Mesenchymal stem cell (in vitro differentiated cells and primary cell): ENCODE results near the gene CPM.
A peak's percentile ranks its signal among the peaks of the same experiment; 100 is the strongest.

ENCODE experiments used
- DNase-seq: peaks from one replicate; pipeline ENCODE4 v3.0.0-alpha.2; 2013
- H2AFZ ChIP-seq: one replicate; pipeline ENCODE4 v1.6.1; 2013; ENCODE audit warnings: low read depth, mild to moderate bottlenecking, control low read depth, inconsistent platforms, low read length, moderate library complexity
- H2AK5ac ChIP-seq: 2 replicates; pipeline ENCODE4 v1.6.1; 2013; ENCODE audit warnings: low read length, moderate library complexity, mild to moderate bottlenecking, inconsistent platforms; ENCODE audit not compliant: severe bottlenecking
- H2BK120ac ChIP-seq: one replicate; pipeline ENCODE4 v1.6.1; 2013; ENCODE audit warnings: low read depth, mild to moderate bottlenecking, inconsistent platforms, low read length, moderate library complexity
- H2BK12ac ChIP-seq, 2 experiments: one replicate each; pipeline ENCODE4 v1.6.1; 2013; ENCODE audit warnings: inconsistent platforms in 2 of 2, low read length in 2 of 2, mild to moderate bottlenecking in 2 of 2, moderate library complexity in 2 of 2, control low read depth in 1 of 2
- H2BK15ac ChIP-seq: one replicate; pipeline ENCODE4 v1.6.1; 2013; ENCODE audit warnings: mild to moderate bottlenecking, low read depth, inconsistent platforms; ENCODE audit not compliant: poor library complexity, severe bottlenecking
- H2BK5ac ChIP-seq: 2 replicates; pipeline ENCODE4 v1.6.1; 2013; ENCODE audit warnings: low read depth, mild to moderate bottlenecking, low read length, control low read depth, inconsistent platforms; ENCODE audit not compliant: poor library complexity, severe bottlenecking
- H3K14ac ChIP-seq, 2 experiments: one replicate each; pipeline ENCODE4 v1.6.1; 2013; ENCODE audit warnings: inconsistent platforms in 2 of 2, low read length in 2 of 2, control low read depth in 1 of 2, mild to moderate bottlenecking in 1 of 2, moderate library complexity in 1 of 2
- H3K18ac ChIP-seq, 2 experiments: one replicate each; pipeline ENCODE4 v1.6.1; 2013; ENCODE audit warnings: inconsistent platforms in 2 of 2, low read length in 2 of 2, control low read depth in 1 of 2, low read depth in 1 of 2, mild to moderate bottlenecking in 1 of 2
- H3K23ac ChIP-seq, 2 experiments: one replicate each; pipeline ENCODE4 v1.6.1; 2013; ENCODE audit warnings: inconsistent platforms in 2 of 2, low read length in 2 of 2, mild to moderate bottlenecking in 2 of 2, moderate library complexity in 2 of 2, control low read depth in 1 of 2
- H3K27ac ChIP-seq: 2 replicates; pipeline ENCODE4 v1.5.1; 2013; ENCODE audit warnings: mild to moderate bottlenecking, moderate library complexity, low read length, control low read depth, inconsistent platforms; ENCODE audit not compliant: poor library complexity, severe bottlenecking
- H3K27me3 ChIP-seq, 2 experiments: 2 replicates each; pipeline versions ENCODE4 v1.6.1 to v1.7.0; 2013; ENCODE audit warnings: low read length in 2 of 2, mild to moderate bottlenecking in 2 of 2, moderate library complexity in 2 of 2, control low read depth in 1 of 2, inconsistent platforms in 1 of 2; ENCODE audit not compliant: control insufficient read depth in 1 of 2, insufficient read depth in 1 of 2
- H3K36me3 ChIP-seq, 2 experiments: 2 replicates each; pipeline versions ENCODE4 v1.6.1 to v1.7.0; 2013; ENCODE audit warnings: low read length in 2 of 2, control low read depth in 1 of 2, inconsistent platforms in 1 of 2, low read depth in 1 of 2, mild to moderate bottlenecking in 1 of 2; ENCODE audit not compliant: insufficient read depth in 2 of 2, control insufficient read depth in 1 of 2
- H3K4ac ChIP-seq, 2 experiments: one replicate each; pipeline ENCODE4 v1.6.1; 2013; ENCODE audit warnings: inconsistent platforms in 2 of 2, low read length in 2 of 2, mild to moderate bottlenecking in 2 of 2, moderate library complexity in 2 of 2, control low read depth in 1 of 2, low read depth in 1 of 2
- H3K4me1 ChIP-seq: 2 replicates; pipeline ENCODE4 v1.6.1; 2013; ENCODE audit warnings: low read depth, low read length, control low read depth; ENCODE audit not compliant: control insufficient read depth, insufficient read depth
- H3K4me2 ChIP-seq: 2 replicates; pipeline ENCODE4 v1.6.1; 2013; ENCODE audit warnings: low read length, mild to moderate bottlenecking, inconsistent platforms; ENCODE audit not compliant: poor library complexity, severe bottlenecking
- H3K4me3 ChIP-seq, 2 experiments: 2 replicates each; pipeline versions ENCODE4 v1.5.1 to v1.7.0; 2013; ENCODE audit warnings: low read length in 2 of 2, mild to moderate bottlenecking in 2 of 2, control low read depth in 1 of 2, low read depth in 1 of 2; ENCODE audit not compliant: insufficient read depth in 1 of 2
- H3K79me1 ChIP-seq: replicated peaks from 2 replicates; pipeline ENCODE4 v1.6.1; 2013; ENCODE audit warnings: mild to moderate bottlenecking, control low read depth, low read length, inconsistent platforms; ENCODE audit not compliant: poor library complexity, severe bottlenecking
- H3K9ac ChIP-seq: 2 replicates; pipeline ENCODE4 v1.7.0; 2013; ENCODE audit warnings: mild to moderate bottlenecking, low read length, moderate library complexity
- H3K9me3 ChIP-seq: 2 replicates; pipeline ENCODE4 v1.7.0; 2013; ENCODE audit warnings: mild to moderate bottlenecking, low read length; ENCODE audit not compliant: control insufficient read depth
- H4K8ac ChIP-seq: one replicate; pipeline ENCODE4 v1.6.1; 2013; ENCODE audit warnings: inconsistent platforms, mild to moderate bottlenecking, low read length, moderate library complexity
- H4K91ac ChIP-seq: one replicate; pipeline ENCODE4 v1.6.1; 2013; ENCODE audit warnings: mild to moderate bottlenecking, low read length, inconsistent platforms
- WGBS: methylation state at CpG from one replicate; pipeline ENCODE4 v1.1.7; 2013; ENCODE audit warnings: mixed read lengths; 5-methylcytosine and 5-hydroxymethylcytosine counted together

The CPM gene

DNA sequence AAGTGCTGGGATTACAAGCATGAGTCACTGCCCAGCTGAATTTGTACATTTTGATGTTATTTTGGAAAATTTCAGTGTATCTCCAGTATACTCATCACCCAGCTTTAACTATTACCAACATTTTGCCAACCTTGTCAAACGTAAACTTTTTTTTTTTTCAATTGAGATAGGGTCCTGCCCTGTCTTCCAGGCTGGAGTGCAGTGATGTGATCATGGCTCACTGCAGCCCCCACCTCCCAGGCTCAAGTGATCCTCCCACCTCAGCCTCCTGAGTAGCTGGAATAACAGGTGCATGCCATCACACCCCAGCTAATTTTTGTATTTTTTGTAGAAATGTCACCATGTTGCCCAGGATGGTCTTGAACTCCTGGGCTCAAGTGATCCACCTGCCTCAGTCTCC lies 95.8 kb downstream of the CPM start:
- peak overlapping the region; percentile 69 for H3K9ac ChIP-seq

DNA sequence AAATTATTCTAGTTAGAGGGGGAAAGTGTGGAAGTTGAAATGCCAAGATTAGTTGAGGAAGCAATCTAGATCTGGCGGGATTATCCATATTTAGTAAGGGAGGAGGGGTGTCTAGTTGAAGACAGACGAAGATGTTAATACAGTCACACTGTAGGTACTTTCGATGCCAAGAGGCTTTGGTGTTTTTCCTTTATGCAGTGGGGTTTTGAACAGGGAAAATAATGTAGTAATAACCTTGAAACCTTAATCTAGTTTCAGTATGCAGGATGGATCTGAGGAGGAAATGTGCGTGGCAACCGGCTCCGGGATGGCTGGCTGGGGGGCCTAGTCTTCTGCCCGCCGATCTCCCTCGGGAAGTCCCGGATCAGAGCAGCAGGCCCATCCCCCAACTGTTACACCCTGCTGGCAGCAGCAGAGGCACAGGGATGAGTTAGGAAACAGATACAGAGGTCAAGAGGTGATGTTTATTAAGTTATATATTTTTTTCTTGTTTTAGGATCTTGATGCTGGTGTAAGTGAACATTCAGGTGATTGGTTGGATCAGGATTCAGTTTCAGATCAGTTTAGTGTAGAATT lies 97.5 kb downstream of the CPM start:
- Histone ChIP-seq H3K4me1 (peaks cover 6% of the 10 kb centered on the region), H4K8ac (no peak overlapping the region), H2AFZ (no peak overlapping the region), H3K79me1 (peaks cover 17% of the 10 kb centered on the region), H2BK5ac (no peak overlapping the region), H2BK120ac (no peak overlapping the region), H3K9me3 (no peaks in the 10 kb centered on the region), H3K9ac (peak overlapping the region; percentile 69), H2BK15ac (no peak overlapping the region), H3K4me3 (peak overlapping the region in 1 of 2 experiments; percentile 14), H2AK5ac (no peak overlapping the region), H3K4ac (no peak overlapping the region), H3K27ac (no peak overlapping the region), H3K36me3 (peaks cover 33 to 95% of the 10 kb centered on the region in 2 experiments), H4K91ac (no peak overlapping the region), H3K18ac (no peak overlapping the region), H2BK12ac (no peak overlapping the region), H3K23ac (no peak overlapping the region), H3K4me2 (no peak overlapping the region), H3K14ac (no peak overlapping the region), H3K27me3 (no peaks in the 10 kb centered on the region)
- 87% methylated on average over 10 of the region's 10 CpGs for WGBS
- no peak for DNase-seq

More for the DNA sequence above, 95.8 kb downstream of the CPM start:
- WGBS: 100% methylated on average over 1 of the region's 1 CpG
- DNase-seq: no peak
- H3K4me3 ChIP-seq: no peak overlapping the region
- no peak overlapping the region for H3K4me2 ChIP-seq
- H3K14ac ChIP-seq: no peak overlapping the region
- H2BK15ac ChIP-seq: no peak overlapping the region
- no peak overlapping the region for H2BK12ac ChIP-seq
- no peaks in the 10 kb centered on the region for H3K27me3 ChIP-seq
- H3K18ac ChIP-seq: no peak overlapping the region
- no peaks in the 10 kb centered on the region for H3K9me3 ChIP-seq
- no peak overlapping the region for H3K23ac ChIP-seq
- H2BK120ac ChIP-seq: no peak overlapping the region
- H2AK5ac ChIP-seq: no peak overlapping the region
- H2AFZ ChIP-seq: no peak overlapping the region
- H3K27ac ChIP-seq: no peak overlapping the region
- peaks cover 6% of the 10 kb centered on the region for H3K4me1 ChIP-seq
- H2BK5ac ChIP-seq: no peak overlapping the region
- peaks cover 16% of the 10 kb centered on the region for H3K79me1 ChIP-seq
- no peak overlapping the region for H3K4ac ChIP-seq
- no peak overlapping the region for H4K91ac ChIP-seq
- H3K36me3 ChIP-seq: peaks cover 25 to 95% of the 10 kb centered on the region in 2 experiments
- no peak overlapping the region for H4K8ac ChIP-seq

DNA sequence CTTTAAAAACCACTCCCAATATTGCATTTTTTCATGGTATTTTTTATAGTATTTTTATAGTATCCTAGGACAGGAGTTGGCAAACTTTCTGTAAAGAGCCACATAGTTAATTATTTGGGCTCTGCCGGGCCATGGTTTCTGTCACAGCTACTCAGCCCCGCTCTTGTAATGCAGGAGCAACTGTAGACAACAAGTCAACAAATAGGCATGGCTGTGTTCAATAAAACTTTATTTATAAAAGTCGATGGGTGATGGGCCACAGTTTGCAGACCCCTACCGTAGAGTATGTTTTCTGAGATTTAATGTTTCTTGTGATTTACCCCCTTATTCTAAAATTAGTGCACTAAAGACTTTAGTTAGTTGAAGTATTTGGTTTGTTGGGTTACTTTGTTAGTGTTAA lies 99.5 kb downstream of the CPM start:
- H3K18ac ChIP-seq: no peak overlapping the region
- WGBS: 100% methylated on average over 4 of the region's 4 CpGs
- H2BK12ac ChIP-seq: no peak overlapping the region
- peaks cover 33 to 95% of the 10 kb centered on the region in 2 experiments for H3K36me3 ChIP-seq
- H4K91ac ChIP-seq: no peak overlapping the region
- H2BK15ac ChIP-seq: no peak overlapping the region
- peaks cover 6% of the 10 kb centered on the region for H3K4me1 ChIP-seq
- no peak for DNase-seq
- no peak overlapping the region for H2AFZ ChIP-seq
- H3K79me1 ChIP-seq: peaks cover 17% of the 10 kb centered on the region
- no peaks in the 10 kb centered on the region for H3K9me3 ChIP-seq
- H3K23ac ChIP-seq: no peak overlapping the region
- no peak overlapping the region for H2AK5ac ChIP-seq
- no peaks in the 10 kb centered on the region for H3K27me3 ChIP-seq
- no peak overlapping the region for H3K4me2 ChIP-seq
- no peak overlapping the region for H2BK120ac ChIP-seq
- H3K9ac ChIP-seq: peak overlapping the region; percentile 44
- H4K8ac ChIP-seq: no peak overlapping the region
- H2BK5ac ChIP-seq: no peak overlapping the region
- H3K4me3 ChIP-seq: no peak overlapping the region
- no peak overlapping the region for H3K27ac ChIP-seq
- H3K14ac ChIP-seq: no peak overlapping the region
- no peak overlapping the region for H3K4ac ChIP-seq

DNA sequence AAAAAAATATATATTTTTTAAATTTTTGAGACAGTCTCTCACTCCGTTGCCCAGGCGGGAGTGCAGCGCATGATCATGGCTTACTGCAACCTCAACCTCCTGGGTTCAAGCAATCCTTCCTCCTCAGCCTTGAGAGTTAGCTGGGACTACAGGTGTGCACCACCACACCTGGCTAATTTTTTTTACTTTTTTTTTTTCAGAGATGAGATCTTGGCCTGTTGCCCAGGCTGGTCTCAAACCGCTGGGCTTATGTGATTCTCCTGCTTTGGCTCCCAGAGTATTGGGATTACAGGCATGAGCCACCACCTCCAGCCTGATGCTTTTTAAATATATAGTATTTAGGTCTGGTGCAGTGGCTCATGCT lies 100.5 kb downstream of the CPM start:
- Histone ChIP-seq H3K9ac (no peak overlapping the region), H3K4me2 (no peak overlapping the region), H2AFZ (no peak overlapping the region), H2BK12ac (no peak overlapping the region), H2AK5ac (no peak overlapping the region), H3K9me3 (no peaks in the 10 kb centered on the region), H3K18ac (no peak overlapping the region), H2BK5ac (no peak overlapping the region), H3K4me3 (no peak overlapping the region), H3K4me1 (peaks cover 6% of the 10 kb centered on the region), H3K36me3 (peaks cover 39 to 95% of the 10 kb centered on the region in 2 experiments), H2BK15ac (no peak overlapping the region), H4K91ac (no peak overlapping the region), H3K79me1 (peaks cover 13% of the 10 kb centered on the region), H3K27me3 (no peaks in the 10 kb centered on the region), H2BK120ac (no peak overlapping the region), H3K27ac (peak overlapping the region; percentile 19), H3K23ac (no peak overlapping the region), H4K8ac (no peak overlapping the region), H3K14ac (no peak overlapping the region), H3K4ac (no peak overlapping the region)
- 99% methylated on average over 4 of the region's 4 CpGs for WGBS
- no peak for DNase-seq
